Measurements from ENCODE around the gene CREB5.

The CREB5 gene

GRCh38 chr7:28413011-28413410, 693 bp downstream of the CREB5 start:
- Mint-ChIP-seq H3K36me3 (ENCODE audit: low read depth) (peaks cover 2% of the 10 kb centered on the region), H3K4me1 (ENCODE audit: low read depth) (peaks cover 14% of the 10 kb centered on the region), H3K4me3 (no peak overlapping the region)

GRCh38 chr7:28414453-28414852, 2.1 kb downstream of the CREB5 start:
- Mint-ChIP-seq H3K4me1 (ENCODE audit: low read depth) (peaks cover 11% of the 10 kb centered on the region), H3K27ac (no peak overlapping the region), H3K27me3 (ENCODE audit: low read depth) (peaks cover 47% of the 10 kb centered on the region), H3K9me3 (no peaks in the 10 kb centered on the region), H3K4me3 (no peak overlapping the region), H3K36me3 (ENCODE audit: low read depth) (no peaks in the 10 kb centered on the region)
- no peak for DNase-seq (ENCODE audit: low spot score)

More at GRCh38 chr7:28413011-28413410, 693 bp downstream of the CREB5 start:
- no peak for DNase-seq (ENCODE audit: low spot score)
- peaks cover 58% of the 10 kb centered on the region for H3K27me3 Mint-ChIP-seq (ENCODE audit: low read depth)
- H3K27ac Mint-ChIP-seq, result no peak overlapping the region
- no peaks in the 10 kb centered on the region for H3K9me3 Mint-ChIP-seq

GRCh38 chr7:28417321-28417940, 5.1 kb downstream of the CREB5 start:
- H3K27ac Mint-ChIP-seq, result no peak overlapping the region
- DNase-seq (ENCODE audit: low spot score), result no peak
- no peaks in the 10 kb centered on the region for H3K9me3 Mint-ChIP-seq
- H3K4me1 Mint-ChIP-seq (ENCODE audit: low read depth), result no peaks in the 10 kb centered on the region
- H3K27me3 Mint-ChIP-seq (ENCODE audit: low read depth), result peaks cover 27% of the 10 kb centered on the region
- H3K36me3 Mint-ChIP-seq (ENCODE audit: low read depth), result no peaks in the 10 kb centered on the region
- no peak overlapping the region for H3K4me3 Mint-ChIP-seq

DNA sequence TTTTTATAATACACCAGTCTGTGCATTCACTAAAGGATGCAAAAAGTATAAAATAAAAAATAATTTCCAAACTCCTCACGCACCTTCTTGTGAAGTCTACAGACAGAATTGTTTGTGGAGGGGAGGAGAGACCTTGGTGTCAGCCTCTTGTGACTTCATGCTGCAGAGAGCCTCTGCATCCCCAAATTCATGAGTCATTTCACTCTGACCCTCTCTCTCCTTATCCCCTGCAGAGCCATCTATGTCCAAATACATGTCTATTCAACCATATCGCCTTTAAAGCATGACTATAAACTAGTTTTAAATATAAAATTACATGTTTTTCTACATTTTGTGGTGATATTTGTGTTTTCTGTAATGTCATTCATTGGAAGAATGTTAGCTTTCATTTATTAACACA, 6.0 kb downstream of the CREB5 start:
- H3K27me3 Mint-ChIP-seq (ENCODE audit: low read depth), result peaks cover 25% of the 10 kb centered on the region
- no peak overlapping the region for H3K27ac Mint-ChIP-seq
- H3K9me3 Mint-ChIP-seq, result no peaks in the 10 kb centered on the region
- no peaks in the 10 kb centered on the region for H3K36me3 Mint-ChIP-seq (ENCODE audit: low read depth)
- H3K4me3 Mint-ChIP-seq, result no peak overlapping the region
- DNase-seq (ENCODE audit: low spot score), result no peak
- no peaks in the 10 kb centered on the region for H3K4me1 Mint-ChIP-seq (ENCODE audit: low read depth)

GRCh38 chr7:28418966-28419365, 6.6 kb downstream of the CREB5 start:
- no peak for DNase-seq (ENCODE audit: low spot score)
- peaks cover 20% of the 10 kb centered on the region for H3K27me3 Mint-ChIP-seq (ENCODE audit: low read depth)
- no peaks in the 10 kb centered on the region for H3K4me1 Mint-ChIP-seq (ENCODE audit: low read depth)
- no peak overlapping the region for H3K27ac Mint-ChIP-seq
- H3K36me3 Mint-ChIP-seq (ENCODE audit: low read depth), result no peaks in the 10 kb centered on the region
- no peaks in the 10 kb centered on the region for H3K9me3 Mint-ChIP-seq
- H3K4me3 Mint-ChIP-seq, result no peak overlapping the region

GRCh38 chr7:28419716-28420115, 7.4 kb downstream of the CREB5 start:
- DNase-seq (ENCODE audit: low spot score), result no peak
- Mint-ChIP-seq H3K4me1 (ENCODE audit: low read depth) (no peaks in the 10 kb centered on the region), H3K9me3 (no peaks in the 10 kb centered on the region), H3K4me3 (no peak overlapping the region), H3K27me3 (ENCODE audit: low read depth) (peaks cover 20% of the 10 kb centered on the region), H3K27ac (no peak overlapping the region), H3K36me3 (ENCODE audit: low read depth) (no peaks in the 10 kb centered on the region)

DNA sequence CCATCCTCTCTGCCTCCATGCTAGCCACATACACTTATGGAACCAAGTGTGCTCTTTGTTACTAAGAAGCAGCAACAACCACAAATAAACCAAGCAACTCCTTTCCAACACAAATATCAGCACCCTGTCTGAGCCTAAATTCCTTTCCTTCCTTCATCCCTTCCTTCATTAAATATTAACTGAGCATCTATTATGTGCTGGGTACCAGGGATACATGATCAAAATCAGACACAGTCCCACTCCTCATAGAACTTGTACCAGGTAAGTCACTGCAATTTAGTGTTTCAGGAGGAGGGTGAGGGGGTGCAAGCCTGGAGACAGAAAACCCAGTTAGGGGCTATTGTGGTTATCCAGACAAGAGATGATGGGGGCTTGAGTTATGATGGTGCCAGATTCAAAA, 10.8 kb downstream of the CREB5 start:
- DNase-seq (ENCODE audit: low spot score), result no peak
- Mint-ChIP-seq H3K9me3 (no peaks in the 10 kb centered on the region), H3K27ac (no peak overlapping the region), H3K27me3 (ENCODE audit: low read depth) (peaks cover 19% of the 10 kb centered on the region), H3K4me1 (ENCODE audit: low read depth) (no peaks in the 10 kb centered on the region), H3K36me3 (ENCODE audit: low read depth) (no peaks in the 10 kb centered on the region), H3K4me3 (no peak overlapping the region)

- no peak overlapping the region for H3K4me3 Mint-ChIP-seq
- H3K27ac Mint-ChIP-seq, result no peak overlapping the region
- H3K36me3 Mint-ChIP-seq (ENCODE audit: low read depth), result no peaks in the 10 kb centered on the region
- H3K4me1 Mint-ChIP-seq (ENCODE audit: low read depth), result no peaks in the 10 kb centered on the region
- H3K9me3 Mint-ChIP-seq, result no peaks in the 10 kb centered on the region
- no peak for DNase-seq (ENCODE audit: low spot score)
- H3K27me3 Mint-ChIP-seq (ENCODE audit: low read depth), result peaks cover 19% of the 10 kb centered on the region
Measured at GRCh38 chr7:28423918-28424514, 11.7 kb downstream of the CREB5 start.

DNA sequence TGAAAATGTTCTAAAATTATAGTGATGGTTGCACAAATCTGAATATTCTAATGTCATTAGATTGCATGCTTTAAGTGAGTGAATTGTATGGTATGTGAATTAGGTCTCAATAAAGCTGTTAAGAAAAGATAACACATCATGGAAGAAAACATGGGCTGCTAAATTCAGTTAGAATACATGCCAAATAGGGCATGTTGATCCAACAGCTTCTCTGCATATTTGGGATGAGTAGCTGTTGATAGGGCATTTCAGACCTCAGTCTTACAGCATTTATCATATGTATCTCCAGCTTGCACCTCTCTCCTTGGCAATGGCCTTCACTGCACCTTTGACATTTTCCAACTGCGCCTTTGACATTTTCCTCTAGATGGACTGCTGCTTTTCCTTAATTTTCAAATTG, 13.2 kb downstream of the CREB5 start:
- no peak overlapping the region for H3K27ac Mint-ChIP-seq
- H3K27me3 Mint-ChIP-seq (ENCODE audit: low read depth), result peaks cover 17% of the 10 kb centered on the region

DNA sequence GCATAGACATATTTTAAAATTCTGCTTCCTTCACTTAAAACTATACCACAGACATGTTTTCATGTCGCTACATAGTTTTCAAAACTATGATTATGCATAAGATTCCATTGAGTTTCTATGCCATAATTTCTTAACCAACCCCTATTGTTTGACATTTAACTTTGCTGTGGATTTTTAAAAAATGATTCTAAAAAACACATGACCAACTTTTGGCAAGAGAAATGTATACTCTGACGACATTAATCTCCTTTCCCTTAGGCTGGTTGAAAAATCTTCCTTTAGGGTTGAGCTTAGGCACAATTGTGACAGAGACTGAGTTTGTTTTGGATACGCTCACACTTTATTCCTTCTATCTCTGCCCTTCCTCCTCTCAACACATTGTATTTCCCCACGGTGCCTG, 14.9 kb downstream of the CREB5 start:
- Mint-ChIP-seq H3K4me1 (ENCODE audit: low read depth) (no peaks in the 10 kb centered on the region), H3K9me3 (no peaks in the 10 kb centered on the region), H3K27ac (no peak overlapping the region), H3K27me3 (ENCODE audit: low read depth) (peaks cover 17% of the 10 kb centered on the region), H3K36me3 (ENCODE audit: low read depth) (no peaks in the 10 kb centered on the region), H3K4me3 (no peak overlapping the region)
- DNase-seq (ENCODE audit: low spot score), result no peak

More for the DNA sequence above, 13.2 kb downstream of the CREB5 start:
- Mint-ChIP-seq H3K4me1 (ENCODE audit: low read depth) (no peaks in the 10 kb centered on the region), H3K9me3 (no peaks in the 10 kb centered on the region), H3K4me3 (no peak overlapping the region), H3K36me3 (ENCODE audit: low read depth) (no peaks in the 10 kb centered on the region)
- no peak for DNase-seq (ENCODE audit: low spot score)

DNA sequence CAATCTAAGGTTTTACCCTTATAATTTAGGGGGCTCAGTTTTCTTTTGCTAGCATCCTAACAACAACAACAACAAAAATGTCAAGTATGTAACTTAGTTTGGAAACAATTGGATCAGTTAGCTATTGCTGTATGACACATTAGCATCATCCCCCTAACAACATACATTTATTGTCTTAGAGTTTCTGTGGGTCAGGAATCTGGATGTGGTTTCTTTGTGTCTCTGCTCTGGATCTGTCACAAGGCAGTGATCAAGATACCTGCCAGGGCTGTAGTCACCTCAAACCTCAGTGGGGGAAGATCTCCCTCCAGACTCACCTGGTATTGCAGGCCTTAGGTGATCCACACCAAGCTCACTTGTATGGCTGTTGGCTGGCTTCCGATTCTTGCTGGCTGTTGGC, 18.3 kb downstream of the CREB5 start:
- H3K27me3 Mint-ChIP-seq (ENCODE audit: low read depth), result peaks cover 21% of the 10 kb centered on the region
- no peaks in the 10 kb centered on the region for H3K4me1 Mint-ChIP-seq (ENCODE audit: low read depth)
- no peaks in the 10 kb centered on the region for H3K9me3 Mint-ChIP-seq
- no peak for DNase-seq (ENCODE audit: low spot score)
- no peak overlapping the region for H3K27ac Mint-ChIP-seq
- no peaks in the 10 kb centered on the region for H3K36me3 Mint-ChIP-seq (ENCODE audit: low read depth)
- H3K4me3 Mint-ChIP-seq, result no peak overlapping the region

DNA sequence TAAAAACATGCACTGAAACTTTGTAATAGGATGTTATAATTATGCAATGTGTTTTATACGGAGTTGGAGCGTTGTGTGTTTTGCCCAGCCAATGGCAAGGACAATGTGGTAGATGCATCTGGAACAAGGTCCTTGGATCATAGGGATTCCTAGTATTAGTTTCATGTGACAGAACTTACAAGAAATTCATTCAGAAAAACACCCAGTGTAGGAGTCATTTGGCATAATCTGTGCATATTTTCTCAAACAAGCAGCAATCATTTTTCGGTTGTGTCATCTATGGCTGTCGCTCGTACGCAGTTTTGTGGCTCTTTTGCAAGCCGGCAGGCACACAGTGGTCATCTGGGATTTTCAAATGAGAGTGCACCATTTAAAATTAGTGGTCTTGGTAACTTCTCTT, 19.8 kb downstream of the CREB5 start:
- Mint-ChIP-seq H3K9me3 (no peaks in the 10 kb centered on the region), H3K36me3 (ENCODE audit: low read depth) (no peaks in the 10 kb centered on the region), H3K4me3 (no peak overlapping the region), H3K27me3 (ENCODE audit: low read depth) (peaks cover 26% of the 10 kb centered on the region), H3K4me1 (ENCODE audit: low read depth) (no peaks in the 10 kb centered on the region), H3K27ac (no peak overlapping the region)
- no peak for DNase-seq (ENCODE audit: low spot score)

GRCh38 chr7:28433039-28433438, 20.7 kb downstream of the CREB5 start:
- no peaks in the 10 kb centered on the region for H3K4me1 Mint-ChIP-seq (ENCODE audit: low read depth)
- H3K4me3 Mint-ChIP-seq, result no peak overlapping the region
- H3K27ac Mint-ChIP-seq, result no peak overlapping the region
- DNase-seq (ENCODE audit: low spot score), result no peak
- peaks cover 31% of the 10 kb centered on the region for H3K27me3 Mint-ChIP-seq (ENCODE audit: low read depth)
- no peaks in the 10 kb centered on the region for H3K36me3 Mint-ChIP-seq (ENCODE audit: low read depth)
- no peaks in the 10 kb centered on the region for H3K9me3 Mint-ChIP-seq

DNA sequence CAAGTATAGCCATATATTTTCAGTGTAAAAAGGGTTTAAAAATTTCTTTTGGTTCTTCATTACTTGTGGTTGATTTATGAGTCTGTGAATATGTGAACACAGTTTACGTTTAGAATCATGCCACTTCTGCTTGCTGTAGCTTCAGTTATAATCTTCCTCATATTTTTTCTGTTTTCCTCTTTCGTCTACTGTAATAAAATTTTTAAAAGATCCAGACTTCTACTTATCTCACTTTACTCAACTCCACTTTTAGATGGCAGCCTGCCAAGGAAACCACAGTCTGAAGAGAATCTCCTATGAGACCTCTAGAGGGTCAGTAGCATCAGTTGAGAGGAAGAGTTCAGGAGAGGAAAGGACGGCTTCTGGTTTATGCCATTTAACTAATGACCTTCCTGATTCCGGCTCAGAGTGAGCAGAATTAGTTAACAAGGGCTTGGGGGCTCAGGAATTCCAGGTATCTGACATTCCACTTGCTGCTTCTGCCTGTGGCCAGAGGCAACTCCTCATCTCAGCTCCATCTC, 21.4 kb downstream of the CREB5 start:
- no peaks in the 10 kb centered on the region for H3K4me1 Mint-ChIP-seq (ENCODE audit: low read depth)

GRCh38 chr7:28434510-28434909, 22.2 kb downstream of the CREB5 start:
- Mint-ChIP-seq H3K36me3 (ENCODE audit: low read depth) (no peaks in the 10 kb centered on the region), H3K27me3 (ENCODE audit: low read depth) (peaks cover 32% of the 10 kb centered on the region), H3K9me3 (no peaks in the 10 kb centered on the region), H3K4me1 (ENCODE audit: low read depth) (no peaks in the 10 kb centered on the region), H3K27ac (no peak overlapping the region), H3K4me3 (no peak overlapping the region)
- no peak for DNase-seq (ENCODE audit: low spot score)

More for the DNA sequence above, 21.4 kb downstream of the CREB5 start:
- H3K4me3 Mint-ChIP-seq, result no peak overlapping the region
- H3K36me3 Mint-ChIP-seq (ENCODE audit: low read depth), result no peaks in the 10 kb centered on the region
- peaks cover 32% of the 10 kb centered on the region for H3K27me3 Mint-ChIP-seq (ENCODE audit: low read depth)
- no peaks in the 10 kb centered on the region for H3K9me3 Mint-ChIP-seq
- DNase-seq (ENCODE audit: low spot score), result no peak
- H3K27ac Mint-ChIP-seq, result no peak overlapping the region

Data from T-helper 2 cell treated with Interferon-gamma antibody and Interleukin-4, amounts not matched to agents 5 μg/mL and 100 μg/mL, for 36 hours (primary cell).